Testis (tissue), 3 donors: Measurements from ENCODE around the gene ZBTB48. TPM values are rescaled to one million over a fixed set of nuclear protein-coding genes. Genes with fewer than 3 reads are reported as not detected.

Experiments used
- DNase-seq: peaks from one replicate; pipeline ENCODE4 v3.0.0-alpha.2; 2019
- H3K27ac ChIP-seq, 2 donors: fragments of 200-600 bp; sonication (generic); one replicate each; pipeline ENCODE4 v1.5.1; 2019
- H3K27me3 ChIP-seq: fragments of 200-600 bp; sonication (generic); one replicate; pipeline ENCODE4 v1.5.1; 2019
- H3K36me3 ChIP-seq: fragments of 200-600 bp; sonication (generic); one replicate; pipeline ENCODE4 v1.5.1; 2017; ENCODE audit warnings: low read depth; ENCODE audit errors: missing control alignments
- H3K4me1 ChIP-seq: fragments of 200-600 bp; sonication (generic); one replicate; pipeline ENCODE4 v1.5.1; 2019
- H3K4me3 ChIP-seq, 2 donors: fragments of 200-600 bp; sonication (generic); one replicate each; pipeline ENCODE4 v1.5.1; 2017 to 2019
- H3K9me3 ChIP-seq: fragments of 200-600 bp; sonication (generic); one replicate; pipeline ENCODE4 v1.5.1; 2017
- CTCF ChIP-seq, 3 experiments: fragments of 450-650 bp in 2 of 3; fragments of 200-600 bp in 1 of 3; sonication (generic) in 1 of 3; IDR thresholded peaks; one replicate each; pipeline ENCODE4 v1.5.1; 2016 to 2019; ENCODE audit warnings: antibody characterized with exemption in 3 of 3, mild to moderate bottlenecking in 2 of 3, moderate library complexity in 1 of 3
- POLR2A ChIP-seq: fragments of 450-650 bp; IDR thresholded peaks from one replicate; pipeline ENCODE4 v1.6.1; 2017; ENCODE audit warnings: antibody characterized with exemption, mild to moderate bottlenecking, moderate library complexity
- WGBS, 2 donors: methylation state at CpG; one replicate each; pipeline ENCODE4 v1.1.5; 2018; 5-methylcytosine and 5-hydroxymethylcytosine counted together
- intact Hi-C: fragments of 100-400 bp; cut with DNase I; formaldehyde crosslinking; loops from one replicate; pipeline ENCODE4 v1.15.1; 2023; ENCODE audit warnings: low total_unique reads
- polyA plus RNA-seq: library from polyadenylated mRNA; stranded (reverse); fragments of 350-450 nt; fragmentation: Illumina TruSeq; extraction: RNeasy Lipid Tissue Mini Kit (QIAGEN cat#74804); gene quantifications from one replicate; pipeline ENCODE4 v1.2.3, GENCODE V29; 2014; ENCODE audit warnings: low read depth, low replicate concordance; ENCODE audit not compliant: insufficient read depth
- total RNA-seq, 2 donors: library from RNA; depleted of rRNA; stranded (reverse); fragments of >200 nt; gene quantifications; one replicate each; pipeline ENCODE4 v1.2.3, GENCODE V29; 2016

The ZBTB48 gene
- total and polyA plus RNA-seq, 3 donors from 2014 or later, result 58.9 to 80.7 (median 70.7) TPM

DNA sequence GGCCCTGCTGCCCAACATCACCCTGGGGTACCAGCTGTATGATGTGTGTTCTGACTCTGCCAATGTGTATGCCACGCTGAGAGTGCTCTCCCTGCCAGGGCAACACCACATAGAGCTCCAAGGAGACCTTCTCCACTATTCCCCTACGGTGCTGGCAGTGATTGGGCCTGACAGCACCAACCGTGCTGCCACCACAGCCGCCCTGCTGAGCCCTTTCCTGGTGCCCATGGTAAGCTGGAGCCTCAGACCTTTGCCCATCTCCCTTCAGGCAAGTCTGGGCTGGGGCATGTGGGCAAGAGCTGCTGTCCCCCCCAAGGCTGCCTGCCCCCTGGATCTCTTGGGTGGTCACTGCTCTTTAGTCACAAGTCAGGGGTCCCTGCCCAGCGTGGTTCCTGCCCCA is 8.8 kb upstream of the ZBTB48 start:
- DNase-seq, result no peak
- WGBS, 2 donors, result 50 to 69% methylated on average over 2 to 5 of the region's 5 CpGs
- Histone ChIP-seq H3K27me3 (no peaks in the 10 kb centered on the region), H3K4me1 (peaks cover 4% of the 10 kb centered on the region), H3K27ac (no peak overlapping the region), H3K9me3 (no peaks in the 10 kb centered on the region), H3K4me3 (no peak overlapping the region), H3K36me3 (no peaks in the 10 kb centered on the region)
- intact Hi-C loops, result no loop called here
- no peak for TF ChIP-seq CTCF (IDR thresholded peaks at IDR 0.05)
- TF ChIP-seq POLR2A, result no peak

DNA sequence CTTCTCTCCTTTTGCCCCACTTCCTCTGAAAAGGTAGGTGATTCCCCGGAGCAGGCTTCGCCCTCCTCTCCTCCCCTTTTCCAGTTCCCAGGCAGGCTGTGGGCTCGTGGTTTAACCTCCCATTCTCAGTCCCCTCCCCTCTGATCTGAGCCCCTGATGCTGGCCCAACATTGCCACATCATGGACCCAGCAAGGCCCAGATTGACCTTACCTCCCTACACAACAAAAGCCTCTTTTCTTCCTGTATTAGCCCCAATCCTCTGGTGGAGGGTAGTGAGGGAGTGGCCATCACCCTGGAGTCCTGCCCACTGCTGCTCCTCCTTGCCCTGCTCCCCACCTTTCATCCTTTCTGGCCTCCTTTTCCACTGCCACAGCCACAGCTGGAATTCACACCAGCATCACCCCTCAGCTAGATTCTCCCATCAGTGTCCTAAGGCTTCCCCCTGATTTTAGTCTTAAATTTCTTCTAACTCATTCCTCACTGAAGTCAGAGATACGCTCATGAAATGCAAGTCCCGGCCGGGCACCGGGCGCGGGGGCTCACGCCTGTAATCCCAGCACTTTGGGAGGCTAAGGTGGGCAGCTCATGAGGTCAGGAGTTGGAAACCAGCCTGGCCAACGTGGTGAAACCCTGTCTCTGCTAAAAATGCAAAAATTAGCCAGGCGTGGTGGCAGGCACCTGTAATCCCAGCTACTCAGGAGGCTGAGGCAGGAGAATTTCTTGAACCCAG is 7.0 kb upstream of the ZBTB48 start:
- H3K27me3 ChIP-seq, result no peaks in the 10 kb centered on the region
- no peaks in the 10 kb centered on the region for H3K36me3 ChIP-seq
- H3K4me3 ChIP-seq, result no peak overlapping the region
- TF ChIP-seq POLR2A, result no peak
- no peak for TF ChIP-seq CTCF (IDR thresholded peaks at IDR 0.05)
- H3K4me1 ChIP-seq, result peaks cover 6% of the 10 kb centered on the region
- intact Hi-C loops, result no loop called here
- H3K27ac ChIP-seq, result no peak overlapping the region
- DNase-seq, result no peak
- no peaks in the 10 kb centered on the region for H3K9me3 ChIP-seq
- WGBS, 2 donors, result 75 to 84% methylated on average over 12 of the region's 12 CpGs

DNA sequence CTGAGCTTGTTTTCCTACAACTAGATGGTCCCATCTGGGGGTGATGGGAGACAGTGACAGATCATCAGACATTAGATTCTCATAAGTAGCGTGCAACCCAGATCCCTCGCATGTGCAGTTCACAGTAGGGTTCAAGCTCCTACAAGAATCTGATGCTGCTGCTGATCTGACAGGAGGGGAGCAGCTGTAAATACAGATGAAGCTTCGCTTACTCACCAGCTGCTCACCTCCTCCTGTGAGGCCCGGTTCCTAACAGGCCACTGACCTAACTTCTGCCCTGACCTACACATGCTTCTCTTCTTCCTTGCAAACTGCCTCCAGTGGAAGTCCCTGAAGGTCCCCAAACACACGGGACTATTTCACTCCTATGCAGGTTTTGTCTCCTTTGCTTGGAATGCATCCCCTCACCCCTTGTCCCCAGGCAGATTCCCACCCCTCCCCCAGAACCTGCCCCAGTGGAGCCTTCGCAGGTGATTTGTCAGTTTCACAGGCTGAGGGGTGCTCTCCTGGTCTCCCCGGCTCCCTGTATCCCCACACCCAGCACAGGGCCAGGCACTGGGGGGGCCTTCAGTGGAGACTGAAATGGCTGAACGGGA is 5.7 kb upstream of the ZBTB48 start:
- no peak overlapping the region for H3K27ac ChIP-seq
- intact Hi-C loops, result no loop called here
- DNase-seq, result no peak
- no peaks in the 10 kb centered on the region for H3K27me3 ChIP-seq
- WGBS, 2 donors, result 82 to 83% methylated on average over 8 of the region's 8 CpGs
- TF ChIP-seq CTCF (IDR thresholded peaks at IDR 0.05) (no peak), POLR2A (no peak)
- no peak overlapping the region for H3K4me3 ChIP-seq
- H3K9me3 ChIP-seq, result no peaks in the 10 kb centered on the region
- peaks cover 19% of the 10 kb centered on the region for H3K4me1 ChIP-seq
- no peaks in the 10 kb centered on the region for H3K36me3 ChIP-seq

GRCh38 chr1:6574818-6575217 is 5.0 kb upstream of the ZBTB48 start:
- WGBS, 2 donors, result 94% methylated on average over 14 of the region's 14 CpGs; no CpG with 5 or more reads in 1 of the 2 donors
- intact Hi-C loops, result no loop called here

More at GRCh38 chr1:6574818-6575217, 5.0 kb upstream of the ZBTB48 start:
- Histone ChIP-seq H3K4me3 (no peak overlapping the region), H3K27ac (no peak overlapping the region), H3K4me1 (peaks cover 23% of the 10 kb centered on the region), H3K9me3 (no peaks in the 10 kb centered on the region), H3K27me3 (no peaks in the 10 kb centered on the region), H3K36me3 (no peaks in the 10 kb centered on the region)
- TF ChIP-seq POLR2A (no peak), CTCF (IDR thresholded peaks at IDR 0.05) (no peak)
- no peak for DNase-seq
